ENCODE results near the gene GFOD2. TPM values are rescaled to one million over a fixed set of nuclear protein-coding genes. Genes with fewer than 3 reads are reported as not detected.

Gene GFOD2
- total RNA-seq, 1 experiment from 2014 or later: 12.4 TPM

- DNase-seq (ENCODE audit: low read depth): no peak
Observed at GRCh38 chr16:67645397-67646121, 73.6 kb downstream of the GFOD2 start.

GRCh38 chr16:67644038-67644437 is 75.1 kb downstream of the GFOD2 start:
- no peak for DNase-seq (ENCODE audit: low read depth)

- DNase-seq (ENCODE audit: low read depth): no peak
Observed at GRCh38 chr16:67641779-67642708, 77.1 kb downstream of the GFOD2 start.

- no peak for DNase-seq (ENCODE audit: low read depth)
Observed at GRCh38 chr16:67637625-67638024, 81.5 kb downstream of the GFOD2 start.

GRCh38 chr16:67636713-67637112 is 82.4 kb downstream of the GFOD2 start:
- no peak for DNase-seq (ENCODE audit: low read depth)

GRCh38 chr16:67632415-67633172 is 86.5 kb downstream of the GFOD2 start:
- no peak for DNase-seq (ENCODE audit: low read depth)

GRCh38 chr16:67628216-67628615 is 90.9 kb downstream of the GFOD2 start:
- DNase-seq (ENCODE audit: low read depth): no peak

Other genes starting within 250 kb of the GFOD2 start
- gene ATP6V0D1, start 238.2 kb downstream of the GFOD2 start, total RNA-seq (2014; rRNA removed; shearing (Covaris generic)): 121 and 141 TPM in 2 replicates
- gene AGRP, start 235.8 kb downstream of the GFOD2 start, total RNA-seq (2014; rRNA removed; shearing (Covaris generic)): not detected in 2 replicates
- gene RIPOR1, start 190.5 kb downstream of the GFOD2 start, total RNA-seq (2014; rRNA removed; shearing (Covaris generic)): 9.0 and 11.5 TPM in 2 replicates
- 27.9 and 29.6 TPM in 2 replicates for gene CTCF, start 156.8 kb downstream of the GFOD2 start, total RNA-seq (2014; rRNA removed; shearing (Covaris generic))
- 0.10 and 0.12 TPM in 2 replicates for gene CARMIL2, start 74.2 kb downstream of the GFOD2 start, total RNA-seq (2014; rRNA removed; shearing (Covaris generic))
- gene ACD, start 59.1 kb downstream of the GFOD2 start, total RNA-seq (2014; rRNA removed; shearing (Covaris generic)): 42.8 and 47.2 TPM in 2 replicates
- 1.6 and 1.9 TPM in 2 replicates for gene PARD6A, start 58.4 kb downstream of the GFOD2 start, total RNA-seq (2014; rRNA removed; shearing (Covaris generic))
- gene ENKD1, start 52.6 kb downstream of the GFOD2 start, total RNA-seq (2014; rRNA removed; shearing (Covaris generic)): 13.6 and 14.8 TPM in 2 replicates
- gene C16orf86, start 52.5 kb downstream of the GFOD2 start, total RNA-seq (2014; rRNA removed; shearing (Covaris generic)): 6.4 and 7.5 TPM in 2 replicates
- gene RANBP10, start 87.2 kb upstream of the GFOD2 start, total RNA-seq (2014; rRNA removed; shearing (Covaris generic)): 2.6 and 2.9 TPM in 2 replicates
- gene TSNAXIP1, start 87.6 kb upstream of the GFOD2 start, total RNA-seq (2014; rRNA removed; shearing (Covaris generic)): 0.49 TPM in 1 of 2 replicates, not detected in the other
- gene THAP11, start 123.0 kb upstream of the GFOD2 start, total RNA-seq (2014; rRNA removed; shearing (Covaris generic)): 36.2 and 41.8 TPM in 2 replicates
- 392 and 459 TPM in 2 replicates for gene NUTF2, start 127.6 kb upstream of the GFOD2 start, total RNA-seq (2014; rRNA removed; shearing (Covaris generic))
- 28.5 and 31.2 TPM in 2 replicates for gene CENPT, start 128.4 kb upstream of the GFOD2 start, total RNA-seq (2014; rRNA removed; shearing (Covaris generic))
- 39.7 and 42.4 TPM in 2 replicates for gene EDC4, start 153.7 kb upstream of the GFOD2 start, total RNA-seq (2014; rRNA removed; shearing (Covaris generic))
- 1.3 TPM in 1 of 2 replicates, not detected in the other for gene NRN1L, start 165.6 kb upstream of the GFOD2 start, total RNA-seq (2014; rRNA removed; shearing (Covaris generic))
- 4.7 and 5.5 TPM in 2 replicates for gene PSKH1, start 173.9 kb upstream of the GFOD2 start, total RNA-seq (2014; rRNA removed; shearing (Covaris generic))
- gene CTRL, start 212.5 kb upstream of the GFOD2 start, total RNA-seq (2014; rRNA removed; shearing (Covaris generic)): 0.24 and 0.98 TPM in 2 replicates
- gene PSMB10, start 217.5 kb upstream of the GFOD2 start, total RNA-seq (2014; rRNA removed; shearing (Covaris generic)): 75.7 and 107 TPM in 2 replicates
- 3.1 and 6.0 TPM in 2 replicates for gene LCAT, start 224.8 kb upstream of the GFOD2 start, total RNA-seq (2014; rRNA removed; shearing (Covaris generic))
- gene SLC12A4, start 249.3 kb upstream of the GFOD2 start, total RNA-seq (2014; rRNA removed; shearing (Covaris generic)): 23.6 and 37.0 TPM in 2 replicates

Measured in RPMI7951 (cell line).